HG03571 (cell line): ENCODE measurements around the gene DLG1.

Experiments used
- ATAC-seq: cut with Tn5 transposase; IDR thresholded peaks from one replicate; pipeline ENCODE4 v1.9.1; 2021; ENCODE audit not compliant: unreplicated experiment

The DLG1 gene

DNA sequence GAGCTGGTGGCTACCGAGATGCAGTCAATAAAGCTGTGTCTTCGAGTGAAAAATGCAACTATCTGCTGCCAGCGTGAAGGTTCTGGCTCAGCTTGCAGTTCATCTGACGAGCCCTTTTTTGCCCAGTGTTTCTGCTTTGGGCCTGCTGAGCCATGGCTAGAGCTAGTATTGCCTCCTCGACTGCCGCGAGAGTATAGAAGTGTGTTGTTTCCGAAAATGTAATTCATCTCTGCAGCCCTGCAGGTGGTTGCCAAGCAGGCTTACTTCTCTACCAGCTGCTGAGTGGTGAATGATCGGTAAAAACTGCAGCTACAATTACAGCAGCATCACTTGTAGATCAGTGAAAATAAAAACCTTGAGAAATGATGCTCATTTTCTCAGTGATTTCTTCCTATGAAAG is 114.8 kb downstream of the DLG1 start:
- ATAC-seq: no peak

DNA sequence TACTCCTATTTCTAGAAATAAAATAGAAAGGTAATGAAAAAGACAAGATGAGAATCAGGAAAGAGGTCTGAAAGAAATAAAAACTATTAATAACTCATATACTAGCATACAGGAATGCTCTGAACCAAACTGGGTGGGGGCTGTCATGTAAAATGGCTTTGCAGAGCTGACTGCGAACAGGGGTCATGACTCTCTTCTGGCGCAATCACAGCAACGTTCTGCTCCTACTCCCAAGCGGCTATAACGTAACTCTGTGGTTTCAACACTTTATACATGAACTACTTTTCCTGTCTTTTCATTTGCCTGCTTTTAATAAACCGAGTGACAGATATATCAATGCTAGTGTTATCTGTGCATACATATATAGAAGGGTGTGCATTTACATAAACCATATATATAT is 116.7 kb downstream of the DLG1 start:
- ATAC-seq: no peak

DNA sequence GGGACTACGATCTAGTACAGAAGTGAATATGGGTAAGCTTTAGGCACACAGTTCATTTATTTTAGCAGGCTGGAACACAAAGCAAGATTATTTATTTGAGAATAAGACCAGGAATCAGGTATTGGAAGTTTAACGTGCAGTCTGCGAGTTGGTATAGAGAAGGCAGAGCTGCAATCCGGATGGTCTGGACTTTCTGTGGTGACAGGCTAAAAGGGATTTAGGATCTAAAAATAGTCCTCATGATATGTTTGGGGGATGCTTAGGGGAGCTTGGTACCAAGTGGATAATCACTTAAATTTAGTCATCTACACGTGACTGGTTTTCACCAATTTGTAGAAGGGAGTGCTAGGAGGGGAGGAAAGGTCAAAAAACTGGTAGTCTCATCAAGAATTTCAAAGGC is 119.4 kb downstream of the DLG1 start:
- ATAC-seq: no peak

DNA sequence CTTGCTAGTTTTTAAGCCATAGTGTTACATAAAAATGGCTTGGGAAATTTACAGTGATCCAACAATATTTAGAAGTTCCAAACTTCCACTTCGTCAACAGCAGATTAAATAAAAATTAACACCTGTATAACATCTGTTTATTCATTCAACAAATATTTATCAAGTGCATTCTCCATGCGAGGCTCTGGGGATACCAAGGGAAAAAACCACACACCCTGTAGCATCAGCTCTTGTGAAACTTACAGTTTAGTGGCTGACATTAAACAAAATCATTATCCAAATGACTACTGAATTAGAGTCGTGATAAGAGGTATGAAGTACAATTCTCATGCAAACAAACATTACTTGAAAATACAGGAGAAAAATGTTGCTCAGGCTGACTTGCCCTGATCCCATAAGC is 122.9 kb downstream of the DLG1 start:
- no peak for ATAC-seq

DNA sequence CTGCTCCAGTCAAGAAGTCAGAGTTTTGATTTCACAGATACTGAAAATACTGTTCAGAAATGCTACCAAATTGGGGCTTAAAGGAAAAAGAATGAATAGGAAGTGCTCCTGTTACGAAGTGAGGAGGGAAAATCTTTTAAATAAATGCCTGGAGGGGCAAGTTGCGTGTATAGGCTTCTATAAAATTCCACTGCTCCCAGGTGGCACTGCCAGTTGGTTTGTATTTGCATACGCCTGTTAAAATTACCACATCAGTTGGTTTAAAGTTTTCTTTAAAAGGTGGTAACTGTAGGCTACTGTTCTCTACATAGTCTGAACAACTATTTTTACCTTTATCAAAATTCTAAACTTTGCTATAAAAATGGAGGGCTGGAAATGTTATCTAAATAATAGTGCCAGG is 123.5 kb downstream of the DLG1 start:
- ATAC-seq: no peak

DNA sequence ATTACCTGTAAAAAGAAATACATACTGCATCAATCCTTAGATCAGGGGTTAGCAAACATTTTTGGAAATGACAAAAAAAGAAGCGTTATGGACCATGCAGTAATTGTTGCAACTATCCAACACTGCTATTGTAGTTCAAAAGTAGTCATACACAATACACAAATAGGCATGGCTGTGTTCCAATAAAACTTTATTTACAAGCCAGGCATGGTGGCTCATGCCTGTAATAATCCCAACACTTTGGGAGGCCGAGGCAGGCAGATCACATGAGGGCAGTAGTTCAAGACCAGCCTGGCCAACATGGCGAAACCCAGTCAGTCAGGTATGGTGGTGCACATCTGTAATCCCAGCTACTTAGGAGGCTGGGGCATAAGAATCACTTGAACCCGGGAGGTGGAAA is 124.8 kb downstream of the DLG1 start:
- ATAC-seq: no peak

DNA sequence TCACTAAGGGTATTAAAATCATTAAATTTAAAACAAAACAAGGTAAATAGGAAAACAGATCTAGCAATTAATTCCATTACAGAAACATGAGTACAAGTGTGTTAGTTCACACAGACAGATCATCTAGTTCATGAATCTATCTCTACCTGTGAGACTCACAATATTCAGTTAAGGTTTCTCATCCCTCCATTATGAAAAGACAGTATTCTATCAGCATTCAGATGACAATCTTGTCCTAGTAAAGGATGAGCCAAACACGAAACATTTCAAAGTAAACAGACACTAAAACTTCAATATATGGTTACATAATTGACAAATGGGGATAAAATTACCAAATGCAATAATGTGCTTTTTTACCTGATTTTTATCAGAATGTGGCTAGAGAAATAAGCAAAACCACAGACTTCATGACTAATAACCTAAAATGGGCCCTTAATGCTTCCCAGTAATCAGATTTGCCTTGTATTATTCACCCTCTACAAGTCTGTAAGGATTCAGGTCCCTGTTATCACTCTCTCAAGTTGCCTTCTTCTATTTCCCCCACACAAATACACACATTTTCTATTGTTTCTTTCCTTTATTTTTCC is 126.8 kb downstream of the DLG1 start:
- no peak for ATAC-seq

DNA sequence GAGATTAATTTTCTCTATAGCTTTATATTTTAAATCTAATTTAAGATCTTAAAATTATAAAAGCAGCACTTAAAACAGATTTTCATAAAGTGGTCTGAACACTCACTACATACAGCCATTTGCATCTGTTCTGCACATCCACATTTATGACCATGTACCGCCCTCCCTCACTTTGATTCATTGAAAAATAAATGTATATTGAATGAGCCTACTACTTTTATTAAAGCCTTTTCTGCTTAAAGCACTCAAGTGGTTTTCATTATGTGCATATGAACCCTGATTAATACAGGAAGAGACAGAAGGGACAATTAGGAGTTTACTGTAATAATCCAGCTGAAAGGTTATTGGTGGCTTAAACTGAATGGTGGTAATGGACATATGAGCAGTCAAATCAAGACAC is 129.4 kb downstream of the DLG1 start:
- no peak for ATAC-seq

DNA sequence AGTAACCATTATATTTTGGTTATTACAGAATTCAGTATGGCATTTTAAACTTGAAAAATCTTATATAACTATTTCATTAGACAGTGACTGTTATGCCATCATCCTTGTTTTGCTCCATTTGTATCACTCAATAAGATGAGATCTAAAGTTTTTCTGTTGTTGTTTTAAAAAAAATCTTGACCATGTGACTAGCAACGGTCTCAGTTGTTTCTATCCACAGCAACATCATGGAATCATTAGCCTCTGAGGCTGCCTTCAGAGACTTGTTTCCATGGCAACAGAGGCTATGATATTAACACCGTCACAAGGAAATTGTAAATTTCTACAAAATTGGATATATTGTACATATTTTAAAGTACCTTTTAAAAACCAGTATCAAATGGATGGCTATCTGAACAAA is 129.8 kb downstream of the DLG1 start:
- no peak for ATAC-seq

DNA sequence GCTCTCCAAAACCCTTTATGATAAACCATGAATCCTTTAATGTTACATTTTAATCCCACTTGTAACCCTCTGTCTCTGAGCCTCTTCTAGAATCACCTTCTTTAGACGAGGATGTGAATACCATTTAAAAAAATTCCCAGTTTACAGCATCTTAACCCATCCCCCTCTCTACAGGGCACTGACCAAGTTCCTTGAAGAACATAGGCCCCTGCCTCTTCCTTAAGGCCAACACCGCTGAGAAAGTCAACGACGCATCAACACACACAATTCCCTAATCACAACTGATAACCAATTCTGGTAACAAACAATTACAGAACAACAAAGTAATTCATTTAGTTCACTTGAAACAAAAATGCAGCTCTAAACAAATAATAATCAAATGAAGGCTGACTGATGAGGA is 130.3 kb downstream of the DLG1 start:
- ATAC-seq: no peak

DNA sequence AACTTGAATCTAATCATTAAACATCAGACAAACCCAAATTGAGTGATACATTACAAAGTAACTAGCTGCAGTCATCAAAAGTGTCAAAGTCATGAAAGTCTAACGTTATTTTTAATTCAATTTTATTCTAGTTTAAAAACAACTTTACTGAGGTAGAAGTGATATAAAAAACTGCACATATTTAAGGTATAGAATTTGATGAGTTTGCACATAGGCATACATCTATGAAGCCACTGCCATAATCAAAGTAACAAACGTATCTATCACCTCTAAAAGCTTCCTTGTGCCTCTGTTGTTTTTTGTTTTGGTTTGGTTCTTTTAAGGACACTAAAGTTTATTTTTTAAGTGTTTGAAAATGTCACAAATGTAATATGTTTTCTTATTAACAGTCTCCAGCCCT is 130.9 kb downstream of the DLG1 start:
- no peak for ATAC-seq

DNA sequence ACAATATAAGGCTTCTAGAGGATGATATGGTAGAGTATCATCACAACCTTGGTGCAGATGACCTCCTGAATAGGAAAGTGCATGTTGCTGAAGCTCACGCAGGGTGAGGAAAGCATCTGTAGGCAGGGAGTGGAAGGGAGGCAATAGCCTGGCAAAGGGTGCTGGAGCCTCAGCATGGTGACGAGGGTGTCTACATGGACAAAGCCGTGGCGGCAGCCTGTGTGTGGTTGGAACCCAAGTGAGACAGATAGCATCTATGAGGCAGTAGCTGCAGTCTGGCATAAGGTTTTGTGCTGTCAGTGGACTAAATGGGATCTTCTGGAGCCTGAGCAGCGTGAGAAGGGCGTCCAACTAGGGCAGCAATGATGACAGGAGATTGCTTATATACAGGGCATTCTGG is 132.5 kb downstream of the DLG1 start:
- no peak for ATAC-seq

DNA sequence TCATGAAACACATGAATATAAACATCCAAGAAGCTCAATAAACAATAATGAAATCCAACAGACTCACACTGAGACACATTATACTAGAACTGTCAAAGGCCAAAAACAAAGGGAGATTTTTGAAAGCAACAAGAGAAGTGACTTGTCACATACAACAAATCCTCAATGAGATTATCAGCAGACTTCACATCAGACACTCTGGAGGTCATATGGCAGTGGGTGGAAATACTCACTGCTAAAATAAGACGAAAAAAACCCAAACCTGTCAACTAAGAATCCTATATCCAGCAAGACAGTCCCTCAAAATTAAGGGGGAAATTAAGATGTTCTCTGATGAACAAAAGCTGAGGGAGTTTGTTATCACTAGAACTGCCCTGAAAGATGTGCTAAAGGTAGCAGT is 143.4 kb downstream of the DLG1 start:
- no peak for ATAC-seq

DNA sequence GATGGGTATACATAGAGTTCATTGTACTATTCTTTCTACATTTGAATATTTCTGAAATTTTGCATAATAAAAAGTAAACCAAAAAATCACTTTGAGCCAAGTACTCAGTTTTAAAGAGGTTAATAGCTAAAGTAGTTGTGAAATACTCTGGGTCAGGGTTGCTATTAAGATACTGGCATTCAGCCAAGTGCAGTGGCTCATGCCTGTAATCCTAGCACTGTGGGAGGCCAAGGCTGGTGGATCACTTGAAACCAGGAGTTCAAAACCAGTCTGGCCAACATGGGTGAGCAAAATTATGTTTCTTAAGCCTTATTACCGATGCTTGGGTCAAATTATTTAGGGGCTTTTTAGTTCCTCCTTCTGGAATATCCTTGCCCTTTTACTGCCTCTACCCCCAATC is 146.8 kb downstream of the DLG1 start:
- no peak for ATAC-seq

DNA sequence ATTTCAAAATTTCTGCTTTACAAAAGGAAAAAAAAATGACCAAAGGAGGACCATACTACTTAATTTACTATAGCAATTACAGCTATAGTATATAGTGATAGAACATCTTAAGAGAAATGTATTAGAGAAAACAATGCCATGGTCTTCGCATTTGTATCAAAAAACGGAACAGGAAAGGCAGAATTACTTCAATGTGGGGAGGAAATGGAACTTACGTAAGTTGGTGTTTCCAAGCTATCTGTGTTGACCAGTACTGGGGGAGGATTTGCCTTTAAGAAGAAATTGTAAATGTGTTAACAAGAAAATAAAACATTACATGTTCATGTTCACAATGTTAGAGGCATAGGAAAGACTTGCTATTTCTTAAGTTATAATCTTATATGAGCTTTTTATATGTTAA is 148.9 kb downstream of the DLG1 start:
- no peak for ATAC-seq

DNA sequence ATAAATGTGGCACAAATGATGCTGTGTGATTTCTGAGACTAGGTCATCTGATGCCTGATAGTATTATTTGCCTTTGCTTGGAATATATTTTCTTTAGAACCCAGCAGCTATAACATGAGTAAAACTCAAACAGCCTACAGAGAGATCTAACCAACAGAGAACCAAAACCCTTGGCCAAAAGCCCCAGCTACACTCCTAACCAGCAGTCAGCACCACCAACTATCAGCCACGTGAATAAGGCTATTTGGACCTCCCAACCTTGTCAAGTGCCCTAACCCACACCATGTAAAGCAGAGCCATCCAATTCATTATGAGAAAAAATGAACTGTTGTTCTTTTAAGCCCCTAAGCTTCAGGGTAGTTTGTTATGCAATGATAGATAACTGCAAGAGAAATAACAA is 154.2 kb downstream of the DLG1 start:
- no peak for ATAC-seq

DNA sequence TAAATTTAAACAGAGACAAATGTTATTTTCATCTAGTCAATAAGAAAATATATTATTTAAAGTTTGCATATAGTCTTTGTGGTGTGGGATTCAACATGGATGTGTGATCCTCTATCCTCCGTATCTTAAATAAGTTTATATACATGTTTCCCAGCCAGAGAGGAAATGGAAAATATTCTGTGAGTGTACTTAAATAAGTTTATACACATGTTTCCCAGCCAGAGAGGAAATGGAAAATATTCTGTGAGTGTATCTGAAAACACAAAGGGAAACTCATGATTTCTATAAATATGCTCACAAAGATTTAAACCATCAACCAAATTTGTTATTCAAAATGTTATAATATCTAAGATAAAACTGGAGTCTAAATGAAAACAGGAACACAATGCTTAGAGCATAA is 158.8 kb downstream of the DLG1 start:
- ATAC-seq: no peak

DNA sequence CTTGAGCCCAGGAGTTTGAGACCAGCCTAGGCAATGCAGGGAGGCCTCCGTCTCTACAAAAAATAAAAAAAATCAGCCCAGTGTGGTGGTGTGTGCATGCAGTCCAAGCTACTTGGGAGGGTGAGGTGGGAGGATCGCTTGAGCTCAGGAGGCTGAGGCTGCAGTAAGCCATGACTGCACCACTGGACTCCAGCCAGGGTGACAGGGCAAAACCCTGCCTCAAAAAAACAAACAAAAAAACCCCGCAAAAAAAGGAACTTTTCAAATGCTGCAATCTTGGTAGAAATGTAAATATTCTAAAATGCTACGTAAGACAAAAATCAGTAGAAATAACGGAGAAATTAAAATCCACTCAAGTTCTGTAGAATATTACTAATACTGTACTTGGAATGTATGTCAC is 160.7 kb downstream of the DLG1 start:
- no peak for ATAC-seq

DNA sequence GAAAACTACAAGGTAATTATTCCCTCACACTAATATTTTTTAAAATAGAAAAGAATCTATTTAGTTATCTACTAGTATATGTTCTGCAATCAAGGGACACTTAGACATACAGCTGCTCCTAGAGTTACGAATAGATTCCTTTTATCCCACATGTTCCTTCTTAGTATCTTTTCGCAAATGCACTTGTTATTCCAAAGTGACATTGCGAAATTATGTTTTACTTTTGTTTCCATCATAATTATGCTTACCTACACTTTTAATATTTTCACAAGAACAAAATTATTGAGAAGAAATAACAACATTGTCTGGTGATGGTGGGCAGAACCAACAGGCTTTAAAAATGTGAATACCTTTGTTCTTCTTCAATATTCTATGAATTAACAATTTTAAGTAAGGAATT is 161.7 kb downstream of the DLG1 start:
- no peak for ATAC-seq

DNA sequence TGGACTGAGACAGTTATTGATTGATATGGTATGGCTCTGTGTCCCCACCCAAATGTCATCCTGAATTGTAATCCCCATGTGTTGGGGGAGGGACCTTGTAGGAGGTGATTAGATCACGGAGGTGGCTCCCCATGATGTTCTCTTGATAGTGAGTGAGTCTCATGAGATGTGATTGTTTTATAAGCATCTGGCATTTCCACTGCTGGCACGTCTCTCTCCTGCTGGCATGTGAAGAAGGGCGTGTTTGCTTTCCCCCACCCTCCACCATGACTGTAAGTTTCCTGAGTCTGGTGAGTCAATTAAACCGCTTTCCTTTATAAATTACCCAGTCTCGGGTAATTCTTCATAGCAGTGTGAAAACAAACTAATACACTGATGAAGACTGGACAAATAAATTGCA is 163.2 kb downstream of the DLG1 start:
- ATAC-seq: no peak

DNA sequence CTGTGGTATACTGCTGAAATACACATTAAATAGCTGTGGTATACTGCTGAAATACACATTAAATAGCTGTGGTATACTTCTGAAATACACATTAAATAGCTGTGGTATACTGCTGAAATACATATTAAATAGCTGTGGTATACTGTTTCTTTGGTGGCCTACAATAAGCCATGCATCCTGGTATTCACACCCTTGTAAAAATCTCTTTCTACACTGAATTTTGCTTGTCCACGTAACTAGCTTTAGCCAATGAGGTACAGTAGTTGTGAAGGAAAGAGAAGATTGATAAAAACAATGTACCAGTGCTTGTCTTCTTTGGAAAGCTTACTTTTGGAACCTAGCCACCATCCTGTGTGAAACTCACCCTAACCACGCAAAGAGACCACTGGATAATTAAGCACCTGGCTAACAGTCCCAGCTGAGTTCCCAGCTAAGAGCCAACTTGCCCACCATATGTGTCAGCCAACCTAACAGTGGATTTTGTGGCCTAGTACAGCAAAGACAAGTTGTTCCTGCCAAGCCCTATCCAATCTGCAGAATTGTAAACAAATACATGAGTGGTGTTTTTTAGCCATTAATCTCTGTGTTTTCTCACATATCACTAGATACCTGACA is 165.4 kb downstream of the DLG1 start:
- no peak for ATAC-seq

DNA sequence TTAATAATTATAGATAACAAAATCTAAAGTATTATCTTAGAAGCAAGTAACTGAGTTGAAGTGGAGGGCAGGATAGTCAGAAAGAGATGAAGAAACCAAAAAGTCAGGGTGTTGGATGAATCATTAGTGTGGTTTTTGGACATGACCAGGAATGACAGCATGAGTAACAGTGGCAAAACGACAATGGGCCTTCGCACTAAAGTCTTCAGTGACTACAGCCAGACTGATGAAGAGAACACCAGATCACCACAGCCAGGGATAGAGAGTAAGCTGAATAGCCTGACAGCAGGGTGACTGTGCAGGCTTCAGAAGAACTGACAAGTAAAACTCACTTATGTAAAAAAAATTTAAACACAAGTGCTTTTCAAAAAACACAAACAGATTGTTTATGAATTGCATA is 172.8 kb downstream of the DLG1 start:
- ATAC-seq: no peak

DNA sequence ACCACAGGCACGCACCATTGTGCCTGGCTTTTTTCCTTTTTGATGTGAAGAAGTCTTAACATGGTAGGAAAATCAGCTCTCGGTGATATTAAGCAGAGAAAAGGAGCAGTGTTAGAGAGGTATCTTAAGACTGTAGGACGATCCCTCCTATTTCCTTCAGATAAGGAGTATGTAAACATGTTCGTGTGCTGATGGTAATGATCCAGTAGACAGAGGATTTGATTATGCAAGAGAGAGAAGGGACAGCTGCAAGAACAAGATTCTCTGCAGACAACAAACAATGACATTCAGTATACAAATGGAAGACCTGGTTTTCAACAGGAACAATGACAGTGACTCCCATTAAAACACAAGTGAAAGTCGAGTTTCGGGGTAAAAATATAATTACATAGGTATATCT is 173.7 kb downstream of the DLG1 start:
- ATAC-seq: no peak
